C4-2B (cell line): ENCODE measurements around the gene FOCAD.

Experiments
- H3K27ac ChIP-seq: fragments of 450-650 bp; 2 replicates; pipeline ENCODE4 v1.5.1; 2017
- CTCF ChIP-seq: fragments of 450-650 bp; conservative IDR thresholded peaks from 2 replicates; pipeline ENCODE4 v1.5.1; 2017; ENCODE audit warnings: mild to moderate bottlenecking
- ZFX ChIP-seq: fragments of 450-650 bp; IDR thresholded peaks from 2 replicates; pipeline ENCODE4 v1.6.1; 2017

The FOCAD gene

GRCh38 chr9:20978249-20978648 is 294.2 kb downstream of the FOCAD start:
- TF ChIP-seq ZFX, result no peak
- TF ChIP-seq CTCF, result no peak
- H3K27ac ChIP-seq, result no peak overlapping the region

GRCh38 chr9:20980832-20981455 is 296.9 kb downstream of the FOCAD start:
- no peak for TF ChIP-seq ZFX
- no peak for TF ChIP-seq CTCF
- no peak overlapping the region for H3K27ac ChIP-seq

- no peak for TF ChIP-seq CTCF
- H3K27ac ChIP-seq, result no peak overlapping the region
These were observed 297.4 kb downstream of the FOCAD start for GRCh38 chr9:20981486-20981885.

- no peak overlapping the region for H3K27ac ChIP-seq
- no peak for TF ChIP-seq ZFX
- TF ChIP-seq CTCF, result no peak
These were observed 300.4 kb downstream of the FOCAD start for GRCh38 chr9:20984506-20984905.

GRCh38 chr9:20985851-20986600 is 302.0 kb downstream of the FOCAD start:
- no peak for TF ChIP-seq ZFX
- TF ChIP-seq CTCF, result no peak
- no peak overlapping the region for H3K27ac ChIP-seq

GRCh38 chr9:20987521-20987920 is 303.5 kb downstream of the FOCAD start:
- H3K27ac ChIP-seq, result no peak overlapping the region
- TF ChIP-seq CTCF (no peak), ZFX (no peak)

- TF ChIP-seq CTCF, result no peak
- no peak for TF ChIP-seq ZFX
- no peak overlapping the region for H3K27ac ChIP-seq
These were observed 304.0 kb downstream of the FOCAD start for GRCh38 chr9:20988061-20988460.
